ENCODE measurements around the gene DTNB. TPM values are rescaled to one million over a fixed set of nuclear protein-coding genes. Genes with fewer than 3 reads are reported as not detected.
A peak's percentile ranks its signal among the peaks of the same experiment; 100 is the strongest.
"Not testable (repeated sequence)": the region's sequence is repeated elsewhere in the genome, so short reads cannot be mapped to it uniquely, and the experiment has no call there.

Gene DTNB
- total and polyA plus RNA-seq, 9 donors = 8.0 to 24.9 (median 17.5) TPM

GRCh38 chr2:25534937-25535336 lies 138.4 kb downstream of the DTNB start:
- DNase-seq; H3K4me3 ChIP-seq; intact Hi-C loops (cut with DNase I); H3K9me3 ChIP-seq; H3K36me3 ChIP-seq; H3K4me1 ChIP-seq (ENCODE audit: insufficient read depth); H3K27me3 ChIP-seq; H3K27ac ChIP-seq: not testable (repeated sequence)
- 94 to 98% (median 98%) methylated on average over 21 to 22 of the region's 22 CpGs for WGBS, 3 donors

- Histone ChIP-seq H3K4me1 (ENCODE audit: insufficient read depth) (peaks cover 4% of the 10 kb centered on the region), H3K9me3 (no peaks in the 10 kb centered on the region), H3K4me3 (no peak overlapping the region), H3K27ac (no peak overlapping the region), H3K27me3 (no peaks in the 10 kb centered on the region), H3K36me3 (no peaks in the 10 kb centered on the region)
- 97 to 99% (median 98%) methylated on average over 16 to 26 of the region's 26 CpGs for WGBS, 3 donors
- peak in 1 of 5 donors; percentile 24 for DNase-seq
- intact Hi-C loops (cut with DNase I) = no loop called here
- no peak for TF ChIP-seq CTCF (IDR thresholded peaks at IDR 0.05)
- no peak for TF ChIP-seq POLR2A (IDR thresholded peaks at IDR 0.05)
- no peak for TF ChIP-seq EP300 (IDR thresholded peaks at IDR 0.05)
Measured at GRCh38 chr2:25534455-25534854, 138.9 kb downstream of the DTNB start.

- H3K27me3 ChIP-seq; H3K9me3 ChIP-seq; DNase-seq; H3K4me1 ChIP-seq (ENCODE audit: insufficient read depth); H3K27ac ChIP-seq; intact Hi-C loops (cut with DNase I); H3K36me3 ChIP-seq; H3K4me3 ChIP-seq: not testable (repeated sequence)
- 91 to 97% (median 92%) methylated on average over 5 of the region's 5 CpGs for WGBS, 3 donors
Measured at GRCh38 chr2:25533771-25534170, 139.6 kb downstream of the DTNB start.

- 15 to 25% (median 17%) methylated on average over 2 of the region's 2 CpGs for WGBS, 3 donors
- Histone ChIP-seq H3K27me3 (no peaks in the 10 kb centered on the region), H3K9me3 (no peaks in the 10 kb centered on the region), H3K27ac (no peak overlapping the region), H3K4me1 (ENCODE audit: insufficient read depth) (peaks cover 4% of the 10 kb centered on the region), H3K4me3 (no peak overlapping the region), H3K36me3 (no peaks in the 10 kb centered on the region)
- no peak for TF ChIP-seq CTCF (IDR thresholded peaks at IDR 0.05)
- no peak for TF ChIP-seq POLR2A (IDR thresholded peaks at IDR 0.05)
- TF ChIP-seq EP300 (IDR thresholded peaks at IDR 0.05) = no peak
- intact Hi-C loops (cut with DNase I) = no loop called here
- no peak for DNase-seq
Measured at GRCh38 chr2:25532521-25532920, 140.9 kb downstream of the DTNB start.

- H3K9me3 ChIP-seq = no peaks in the 10 kb centered on the region
- H3K36me3 ChIP-seq = no peaks in the 10 kb centered on the region
- DNase-seq = no peak
- H3K27ac ChIP-seq = no peak overlapping the region
- 79 to 98% (median 98%) methylated on average over 3 of the region's 3 CpGs for WGBS, 3 donors
- TF ChIP-seq POLR2A (IDR thresholded peaks at IDR 0.05) (no peak), CTCF (IDR thresholded peaks at IDR 0.05) (no peak), EP300 (IDR thresholded peaks at IDR 0.05) (no peak)
- peaks cover 4% of the 10 kb centered on the region for H3K4me1 ChIP-seq (ENCODE audit: insufficient read depth)
- H3K27me3 ChIP-seq = no peaks in the 10 kb centered on the region
- no peak overlapping the region for H3K4me3 ChIP-seq
- intact Hi-C loops (cut with DNase I) = loop anchor here in 1 of 4 donors (10.0 kb wide), 1 partner anchor 184 kb away; the partner anchor contains the start of gene DNMT3A
Measured at GRCh38 chr2:25529034-25529433, 144.3 kb downstream of the DTNB start.

All from ovary (tissue), 9 donors.